ENCODE results near the gene MAN2A1. TPM values are rescaled to one million over a fixed set of nuclear protein-coding genes. Genes with fewer than 3 reads are reported as not detected.

The MAN2A1 gene
- total RNA-seq, 1 experiment from 2014 or later = 51.0 TPM

DNA sequence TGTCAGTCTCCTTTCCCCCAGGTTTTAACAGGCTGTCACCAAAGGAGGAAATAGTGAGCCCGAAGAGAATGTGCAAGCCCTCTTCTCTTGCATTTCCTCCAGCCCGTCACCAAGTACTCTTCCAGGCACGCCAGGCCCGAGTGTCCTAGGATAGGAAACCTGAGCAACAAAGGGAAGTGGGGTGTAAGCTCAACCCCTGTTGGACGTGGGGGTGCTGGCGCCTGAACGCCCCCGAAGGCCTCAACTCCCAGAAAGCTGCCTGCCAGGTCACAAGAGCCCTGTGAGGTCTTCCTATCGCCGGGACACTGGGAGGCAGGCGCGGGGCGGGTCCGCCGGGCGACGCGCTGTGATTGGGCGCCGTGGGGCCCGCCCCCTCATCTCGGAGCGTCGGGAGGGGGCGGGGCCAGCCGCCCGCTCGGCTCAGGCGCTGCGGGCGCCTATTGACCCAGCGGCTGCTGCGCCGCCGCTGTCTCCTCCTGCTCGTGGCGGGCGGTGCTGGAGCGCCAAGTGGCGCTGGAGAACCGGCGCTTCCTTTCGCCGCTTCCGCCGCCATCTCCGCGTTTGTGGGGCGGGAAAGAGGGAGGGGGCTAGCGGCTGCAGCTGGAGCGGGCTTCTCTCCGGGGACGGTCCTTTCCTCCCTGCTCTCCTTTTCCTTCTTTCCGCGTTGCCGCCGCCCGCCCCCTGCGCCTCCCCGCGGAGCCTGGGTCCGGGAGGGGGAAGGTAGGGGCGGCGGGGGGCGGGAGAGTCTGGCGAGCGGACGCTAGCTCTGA lies 572 bp upstream of the MAN2A1 start:
- intact Hi-C loops (cut with micrococcal nuclease; ENCODE audit: unreplicated experiment) (no loop called here), in situ Hi-C loops (cut with HindIII; ENCODE audit: low pct_unique_long_range_greater_than_20kb, low sequenced_read_pairs) (no loop called here)
- DNase-seq (ENCODE audit: low read depth, low spot score) (no peak), ATAC-seq (peak; percentile 92)
- Histone ChIP-seq H3K36me3 (ENCODE audit: control insufficient read depth, insufficient read depth, low read length) (no peaks in the 10 kb centered on the region; the same call in 1 of the 2 replicates), H3K4me1 (ENCODE audit: control insufficient read depth, insufficient read depth, low read length) (peaks cover 16% of the 10 kb centered on the region), H3K4me3 (ENCODE audit: low read depth in 2 of 2, low read length in 2 of 2) (peak overlapping the region; percentile 65 to 90), H3K27ac (ENCODE audit: low read length) (peak overlapping the region; percentile 90), H3K9me3 (ENCODE audit: control insufficient read depth, insufficient read depth, low read depth, low read length) (no peaks in the 10 kb centered on the region), H3K27me3 (ENCODE audit: control insufficient read depth, insufficient read depth, low read length) (no peaks in the 10 kb centered on the region)
- POLR2A ChIA-PET = interaction anchor here (0.6 to 0.7 kb wide), 2 partner anchors 115 to 405 kb away, joined by 5 to 7 read pairs; no protein-coding TSS in a partner anchor
- CTCF ChIA-PET = interaction anchor here (0.6 to 1.1 kb wide), 2 partner anchors 770 to 1207 kb away, joined by 3 read pairs; no protein-coding TSS in a partner anchor
- peak; percentile 38 for TF ChIP-seq CTCF (IDR thresholded peaks at IDR 0.05)
- no peak for TF ChIP-seq REST (IDR thresholded peaks at IDR 0.05; ENCODE audit: insufficient read depth in 1 of 2, low read depth in 2 of 2, low read length in 1 of 2)
- TF ChIP-seq SIN3A (IDR thresholded peaks at IDR 0.05; ENCODE audit: borderline replicate concordance, insufficient read depth, low read depth, low read length) = 0 out of 2 replicates have a peak, but pooled peaks have one; percentile 31
- peak; percentile 85 for TF ChIP-seq POLR2AphosphoS5 (IDR thresholded peaks at IDR 0.05; ENCODE audit: low read depth, low read length)
- no peak for TF ChIP-seq TCF7L2 (IDR thresholded peaks at IDR 0.05; ENCODE audit: low read depth, low read length)
- BruUV-seq (replicated peaks) = no TSS peak

DNA sequence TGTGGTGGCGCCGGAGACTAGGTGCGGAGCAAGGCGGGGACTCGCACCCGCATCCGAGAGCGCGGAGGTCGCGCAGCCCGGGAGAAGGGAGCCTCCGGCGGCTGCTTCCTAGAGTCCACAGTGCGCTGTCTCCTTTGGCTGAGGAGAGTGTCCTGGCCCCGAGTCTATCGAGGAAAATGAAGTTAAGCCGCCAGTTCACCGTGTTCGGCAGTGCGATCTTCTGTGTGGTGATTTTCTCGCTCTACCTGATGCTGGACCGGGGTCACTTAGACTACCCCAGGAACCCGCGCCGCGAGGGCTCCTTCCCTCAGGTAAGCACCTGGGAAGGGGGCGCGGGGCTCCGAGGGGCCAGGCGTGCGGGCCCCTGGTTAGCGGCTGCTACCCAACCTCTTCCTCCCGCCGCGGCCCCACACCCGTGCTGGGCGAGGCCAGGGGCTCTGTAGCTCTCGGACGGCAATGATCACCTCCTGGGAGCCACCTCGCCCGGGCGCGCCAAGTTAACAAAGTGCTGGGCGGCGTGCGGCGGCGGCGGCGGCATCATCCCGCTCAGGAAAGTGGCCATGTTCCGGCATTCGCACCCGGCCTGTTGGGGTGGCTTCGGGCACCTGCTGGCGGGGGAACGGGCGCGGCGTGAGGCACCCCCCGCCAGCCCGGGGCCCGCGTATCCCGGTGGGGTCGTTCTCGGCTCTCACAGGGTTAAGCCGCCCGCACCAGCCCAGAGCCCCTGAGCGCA lies 681 bp downstream of the MAN2A1 start:
- no TSS peak for BruUV-seq (replicated peaks)
- Histone ChIP-seq H3K27me3 (ENCODE audit: control insufficient read depth, insufficient read depth, low read length) (no peaks in the 10 kb centered on the region), H3K36me3 (ENCODE audit: control insufficient read depth, insufficient read depth, low read length) (no peaks in the 10 kb centered on the region; the same call in 1 of the 2 replicates), H3K4me1 (ENCODE audit: control insufficient read depth, insufficient read depth, low read length) (peaks cover 16% of the 10 kb centered on the region), H3K9me3 (ENCODE audit: control insufficient read depth, insufficient read depth, low read depth, low read length) (no peaks in the 10 kb centered on the region), H3K4me3 (ENCODE audit: low read depth in 2 of 2, low read length in 2 of 2) (peak overlapping the region; percentile 65 to 90), H3K27ac (ENCODE audit: low read length) (peak overlapping the region; percentile 74)
- intact Hi-C loops (cut with micrococcal nuclease; ENCODE audit: unreplicated experiment) (no loop called here), in situ Hi-C loops (cut with HindIII; ENCODE audit: low pct_unique_long_range_greater_than_20kb, low sequenced_read_pairs) (no loop called here)
- POLR2A ChIA-PET = no interaction called here
- no peak for DNase-seq (ENCODE audit: low read depth, low spot score)
- TF ChIP-seq TCF7L2 (IDR thresholded peaks at IDR 0.05; ENCODE audit: low read depth, low read length) = no peak
- TF ChIP-seq SIN3A (IDR thresholded peaks at IDR 0.05; ENCODE audit: borderline replicate concordance, insufficient read depth, low read depth, low read length) = no peak
- TF ChIP-seq POLR2AphosphoS5 (IDR thresholded peaks at IDR 0.05; ENCODE audit: low read depth, low read length) = no peak
- TF ChIP-seq CTCF (IDR thresholded peaks at IDR 0.05) = no peak
- peak; percentile 24 for ATAC-seq
- CTCF ChIA-PET = no interaction called here

All from Panc1 (cell line).